Esophagus (tissue), 2 donors: Measurements from ENCODE around the gene PLOD3. TPM values are rescaled to one million over a fixed set of nuclear protein-coding genes. Genes with fewer than 3 reads are reported as not detected.

Experiments used
- H3K27ac ChIP-seq, 2 donors: one replicate each; pipeline ENCODE4 v1.5.1; 2013; ENCODE audit warnings: low read depth in 2 of 2, mild to moderate bottlenecking in 2 of 2, inconsistent platforms in 1 of 2, low read length in 1 of 2, moderate library complexity in 1 of 2
- H3K27me3 ChIP-seq, 2 donors: one replicate each; pipeline ENCODE4 v1.6.1; 2013; ENCODE audit warnings: low read length in 2 of 2, control low read depth in 1 of 2, mild to moderate bottlenecking in 1 of 2; ENCODE audit not compliant: insufficient read depth in 2 of 2, control insufficient read depth in 1 of 2
- H3K36me3 ChIP-seq, 2 donors: one replicate each; pipeline ENCODE4 v1.6.1; 2013; ENCODE audit warnings: low read length in 1 of 2; ENCODE audit not compliant: control insufficient read depth in 2 of 2, insufficient read depth in 2 of 2
- H3K4me1 ChIP-seq, 2 donors: one replicate each; pipeline ENCODE4 v1.6.1; 2013; ENCODE audit warnings: low read length in 1 of 2; ENCODE audit not compliant: control insufficient read depth in 2 of 2, insufficient read depth in 2 of 2
- H3K4me3 ChIP-seq, 2 donors: one replicate each; pipeline ENCODE4 v1.5.1; 2013; ENCODE audit warnings: low read length in 2 of 2, mild to moderate bottlenecking in 2 of 2, low read depth in 1 of 2, moderate library complexity in 1 of 2
- H3K9me3 ChIP-seq, 2 donors: one replicate each; pipeline ENCODE4 v1.6.1; 2013; ENCODE audit warnings: mild to moderate bottlenecking in 2 of 2, low read depth in 1 of 2, low read length in 1 of 2, moderate library complexity in 1 of 2; ENCODE audit not compliant: control insufficient read depth in 2 of 2, insufficient read depth in 1 of 2
- WGBS, 2 donors: extraction: QIAGEN DNeasy Blood & Tissue Kit; methylation state at CpG; one replicate each; pipeline ENCODE4 v1.1.7; 2013; 5-methylcytosine and 5-hydroxymethylcytosine counted together
- polyA plus RNA-seq, 2 donors: library from polyadenylated mRNA; stranded (reverse); fragments of 200-250 nt; gene quantifications; one replicate each; pipeline ENCODE4 v1.2.3, GENCODE V29; 2013
- donor health status: healthy with polysubstance abuse.
- donor health status: Bipolar disorder and iron deficiency.

Gene PLOD3
- polyA plus RNA-seq, 2 donors = 9.2 to 9.7 TPM

DNA sequence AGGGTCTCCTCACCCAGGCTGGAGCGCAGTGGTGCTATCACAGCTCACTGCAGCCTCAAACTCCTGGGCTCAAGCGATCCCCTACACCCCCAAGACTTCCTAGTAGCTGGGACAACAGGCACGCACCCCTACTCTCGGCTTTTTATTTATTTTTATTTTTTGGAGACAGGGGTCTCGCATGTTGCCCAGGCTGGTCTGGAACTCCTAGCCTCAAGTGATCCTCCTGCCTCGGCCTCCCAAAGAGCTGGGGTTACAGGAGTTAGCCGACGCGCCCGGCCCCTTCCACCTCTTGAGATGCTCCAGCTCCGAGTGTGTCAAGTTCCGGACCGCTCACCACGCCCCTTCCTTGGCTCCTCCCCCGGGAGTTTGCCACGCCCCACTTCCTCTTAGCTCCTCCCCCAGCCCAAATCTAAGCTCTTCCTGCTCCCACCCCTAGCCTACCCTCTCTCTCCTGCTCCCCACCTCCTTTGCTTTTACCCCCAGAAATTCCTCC, 43.6 kb downstream of the PLOD3 start:
- H3K27me3 ChIP-seq = peaks cover 5 to 50% of the 10 kb centered on the region in 2 donors
- 6 to 7% methylated on average over 16 of the region's 16 CpGs for WGBS, 2 donors
- no peaks in the 10 kb centered on the region for H3K36me3 ChIP-seq
- peaks cover 0 to 2% of the 10 kb centered on the region in 2 donors for H3K9me3 ChIP-seq
- peaks cover 8 to 18% of the 10 kb centered on the region in 2 donors for H3K4me1 ChIP-seq
- H3K27ac ChIP-seq = no peak overlapping the region
- no peak overlapping the region for H3K4me3 ChIP-seq

DNA sequence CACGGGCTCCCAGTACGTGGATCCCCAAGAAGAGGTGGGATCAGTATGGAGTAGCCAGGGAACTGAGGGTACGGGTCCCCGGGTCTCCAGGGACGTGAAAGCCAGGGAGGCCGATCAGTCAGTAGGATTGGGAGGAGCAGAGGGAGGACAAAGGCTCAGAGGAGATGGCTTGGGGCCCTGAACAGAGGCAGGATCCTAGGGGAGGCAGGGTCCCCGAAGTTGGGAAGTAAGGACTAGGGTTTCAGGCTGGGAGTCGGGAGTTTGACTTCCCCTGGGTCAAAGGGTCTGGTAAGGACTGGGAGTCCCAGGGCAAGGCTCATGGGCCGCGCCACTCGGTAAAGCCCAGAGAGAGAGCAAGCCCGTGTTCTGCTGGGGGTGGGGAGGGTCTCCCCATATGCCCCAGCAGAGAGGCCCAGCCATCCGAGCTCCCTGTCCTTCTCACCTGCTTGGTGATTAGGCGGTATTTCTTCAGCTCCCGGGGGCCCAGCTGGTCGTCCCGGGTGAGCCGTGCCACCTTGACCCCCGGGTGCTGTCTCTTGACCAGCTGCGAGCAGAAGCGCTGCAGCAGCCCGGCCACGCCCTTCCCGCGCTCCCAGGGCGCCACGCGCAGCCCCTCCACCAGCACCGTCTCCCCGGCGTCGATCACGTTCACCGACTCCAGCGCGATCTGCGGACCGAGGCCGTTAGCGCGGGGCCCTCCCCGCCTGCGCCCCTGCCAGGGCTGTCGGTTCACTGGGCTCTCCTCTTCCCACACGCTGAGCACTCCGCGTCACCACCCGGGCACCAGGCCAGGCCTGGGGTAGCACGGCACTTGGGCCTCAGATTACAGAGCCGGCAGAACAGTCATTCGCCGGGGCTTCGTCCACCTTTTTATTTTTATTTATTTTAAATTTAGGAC, 44.3 kb downstream of the PLOD3 start:
- Histone ChIP-seq H3K4me3 (peak overlapping the region; percentile 9 to 10), H3K4me1 (peaks cover 8 to 18% of the 10 kb centered on the region in 2 donors), H3K27me3 (peaks cover 5 to 49% of the 10 kb centered on the region in 2 donors), H3K27ac (no peak overlapping the region), H3K9me3 (peaks cover 0 to 2% of the 10 kb centered on the region in 2 donors), H3K36me3 (no peaks in the 10 kb centered on the region)
- 2 to 3% methylated on average over 41 to 53 of the region's 53 CpGs for WGBS, 2 donors

DNA sequence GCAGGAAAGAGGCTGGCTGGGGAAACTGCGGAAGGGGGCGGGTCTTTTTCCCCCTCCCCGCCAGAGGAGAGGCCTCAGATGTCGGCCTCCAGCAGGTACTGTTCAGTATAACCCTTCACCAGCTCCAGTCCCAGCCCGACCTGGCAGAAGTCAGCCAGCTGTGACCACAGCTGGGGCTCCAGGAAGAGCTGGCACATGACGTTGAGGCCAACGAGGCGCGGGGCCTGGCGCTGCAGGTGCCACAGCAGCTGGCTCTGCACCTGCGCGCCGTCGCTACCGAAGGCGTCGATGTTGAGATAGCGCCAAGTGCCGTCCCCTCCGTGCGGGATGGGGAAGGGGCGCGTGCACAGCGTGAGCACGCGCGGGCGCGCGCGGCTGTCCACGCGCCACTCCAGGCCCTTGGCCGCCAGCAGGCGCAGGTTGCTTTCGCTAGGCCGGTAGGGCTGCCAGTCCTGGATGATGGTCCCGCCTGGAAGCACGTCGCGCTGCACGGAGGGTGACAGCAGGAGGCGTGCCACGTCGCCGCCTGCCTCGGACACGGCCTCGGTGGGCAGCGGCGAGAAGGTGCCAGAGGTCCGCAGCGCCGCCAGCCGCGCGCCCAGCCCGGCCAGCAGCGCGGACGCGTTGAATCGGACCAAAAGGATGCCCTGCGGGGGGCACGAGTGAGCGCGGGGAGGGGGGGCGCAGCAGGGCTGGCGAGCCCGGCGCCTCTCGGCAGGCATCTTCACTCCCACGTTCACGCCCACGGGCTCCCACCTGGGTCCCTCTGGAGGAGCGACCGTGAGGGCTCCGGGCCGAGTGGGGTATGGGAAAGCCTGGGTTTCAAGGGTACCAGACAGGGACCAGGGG, 45.2 kb downstream of the PLOD3 start:
- no peak overlapping the region for H3K27ac ChIP-seq
- no peaks in the 10 kb centered on the region for H3K36me3 ChIP-seq
- peaks cover 0 to 2% of the 10 kb centered on the region in 2 donors for H3K9me3 ChIP-seq
- no peak overlapping the region for H3K4me3 ChIP-seq
- H3K4me1 ChIP-seq = peaks cover 8 to 18% of the 10 kb centered on the region in 2 donors
- WGBS, 2 donors = 1 to 3% methylated on average over 74 to 79 of the region's 79 CpGs
- H3K27me3 ChIP-seq = peaks cover 5 to 51% of the 10 kb centered on the region in 2 donors

DNA sequence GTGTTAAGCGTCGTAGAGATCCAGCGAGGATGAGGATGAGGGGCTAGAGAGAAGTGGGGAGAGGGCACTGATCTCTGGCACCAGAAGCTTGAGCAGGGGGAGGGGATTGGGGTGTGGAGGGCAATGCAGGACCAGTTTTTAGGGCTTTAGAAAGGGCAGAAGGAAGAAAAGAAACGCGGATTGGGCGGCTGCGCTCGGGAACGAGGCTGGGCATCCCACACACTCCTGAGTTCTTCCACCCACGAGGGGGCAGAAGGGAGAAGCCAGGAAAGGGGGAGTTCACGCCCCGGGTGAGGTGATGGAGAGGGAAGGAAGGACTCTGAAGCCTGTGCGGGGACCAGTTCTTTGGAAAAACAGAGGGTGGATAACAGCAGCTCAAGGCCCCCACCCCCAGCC, 45.9 kb downstream of the PLOD3 start:
- Histone ChIP-seq H3K27ac (no peak overlapping the region), H3K27me3 (peaks cover 5 to 53% of the 10 kb centered on the region in 2 donors), H3K4me1 (peaks cover 8 to 18% of the 10 kb centered on the region in 2 donors), H3K9me3 (peaks cover 0 to 2% of the 10 kb centered on the region in 2 donors), H3K4me3 (no peak overlapping the region), H3K36me3 (no peaks in the 10 kb centered on the region)
- WGBS, 2 donors = 1 to 2% methylated on average over 12 to 13 of the region's 13 CpGs

DNA sequence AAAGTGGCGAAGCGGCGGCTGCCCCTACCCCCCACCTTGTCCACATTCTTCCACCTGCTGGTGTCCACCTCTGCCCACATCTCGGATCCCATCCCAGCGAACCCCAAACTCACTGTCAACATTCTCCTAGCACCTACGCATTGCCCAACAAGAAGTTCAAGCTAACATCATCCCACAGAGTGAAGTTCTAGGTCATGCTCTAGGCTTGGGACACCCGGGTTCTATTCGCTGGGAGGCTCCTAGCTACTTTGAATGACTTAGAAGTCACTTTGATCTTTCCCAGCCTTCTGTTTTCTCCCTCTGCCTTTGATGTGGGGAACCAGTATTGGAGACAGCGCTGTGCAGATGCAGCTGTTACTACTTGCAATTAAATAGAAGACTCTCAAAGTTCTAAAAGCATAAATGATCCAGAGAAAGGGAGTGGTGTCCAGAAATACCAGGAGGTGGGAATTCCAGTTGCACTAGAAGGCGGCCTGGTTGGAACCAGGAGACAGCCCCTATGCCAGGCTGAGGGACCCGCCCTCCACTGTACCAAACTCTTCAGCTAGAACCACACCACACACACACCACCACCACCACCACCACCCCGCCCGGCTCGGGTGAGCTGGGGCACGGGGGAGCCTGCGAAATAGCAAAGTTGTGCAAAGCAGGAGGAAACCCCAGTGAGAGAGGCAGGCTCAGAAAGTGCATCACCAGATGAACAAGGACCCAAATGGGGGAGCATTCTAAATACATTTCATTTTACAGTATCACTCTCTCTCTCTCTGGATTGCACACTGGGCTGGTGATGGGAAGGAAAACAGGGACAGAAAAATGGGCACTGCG, 46.6 kb downstream of the PLOD3 start:
- H3K27me3 ChIP-seq = peaks cover 5 to 51% of the 10 kb centered on the region in 2 donors

DNA sequence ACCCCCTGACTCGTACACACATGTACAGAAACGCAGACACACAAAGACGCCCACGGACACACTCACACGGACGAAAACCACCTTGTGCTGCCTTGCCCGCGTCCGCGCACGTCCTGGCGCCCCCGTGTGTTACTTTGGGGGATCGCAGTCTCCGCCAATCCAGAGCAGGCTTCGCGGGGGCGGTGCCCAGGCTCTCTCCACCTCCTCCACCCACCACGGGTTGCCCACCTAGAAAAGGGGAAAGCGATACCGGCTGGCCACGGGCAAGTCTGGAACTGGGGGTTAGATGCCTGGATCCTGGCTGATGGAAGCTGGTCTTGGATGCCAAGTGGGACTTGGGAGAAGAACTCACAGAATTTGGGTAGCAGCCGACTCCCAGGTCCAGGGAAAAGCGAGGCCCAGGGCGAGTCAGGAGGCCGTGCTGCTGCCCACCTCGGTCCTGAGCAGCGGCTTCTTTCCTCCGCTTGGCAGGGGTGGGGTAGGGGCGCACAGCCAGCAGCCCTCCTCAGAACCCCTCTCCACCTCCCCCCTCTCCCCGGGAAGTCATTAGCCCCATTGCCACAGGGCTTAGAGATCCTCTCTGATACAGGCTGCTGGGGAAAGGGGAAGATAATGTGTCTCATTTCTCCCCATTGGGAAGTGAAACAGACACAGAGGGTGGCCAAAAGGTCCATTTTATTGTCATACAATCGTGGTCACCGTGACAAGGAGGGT, 47.4 kb downstream of the PLOD3 start:
- WGBS, 2 donors = 1 to 3% methylated on average over 33 of the region's 33 CpGs
- no peak overlapping the region for H3K4me3 ChIP-seq
- peaks cover 5 to 48% of the 10 kb centered on the region in 2 donors for H3K27me3 ChIP-seq
- no peaks in the 10 kb centered on the region for H3K36me3 ChIP-seq
- H3K4me1 ChIP-seq = peaks cover 12 to 28% of the 10 kb centered on the region in 2 donors
- H3K27ac ChIP-seq = no peak overlapping the region
- peaks cover 0 to 2% of the 10 kb centered on the region in 2 donors for H3K9me3 ChIP-seq

More for the DNA sequence above, 46.6 kb downstream of the PLOD3 start:
- no peak overlapping the region for H3K4me3 ChIP-seq
- WGBS, 2 donors = 3 to 4% methylated on average over 17 of the region's 17 CpGs
- peaks cover 0 to 2% of the 10 kb centered on the region in 2 donors for H3K9me3 ChIP-seq
- H3K4me1 ChIP-seq = peaks cover 9 to 20% of the 10 kb centered on the region in 2 donors
- no peak overlapping the region for H3K27ac ChIP-seq
- no peaks in the 10 kb centered on the region for H3K36me3 ChIP-seq

DNA sequence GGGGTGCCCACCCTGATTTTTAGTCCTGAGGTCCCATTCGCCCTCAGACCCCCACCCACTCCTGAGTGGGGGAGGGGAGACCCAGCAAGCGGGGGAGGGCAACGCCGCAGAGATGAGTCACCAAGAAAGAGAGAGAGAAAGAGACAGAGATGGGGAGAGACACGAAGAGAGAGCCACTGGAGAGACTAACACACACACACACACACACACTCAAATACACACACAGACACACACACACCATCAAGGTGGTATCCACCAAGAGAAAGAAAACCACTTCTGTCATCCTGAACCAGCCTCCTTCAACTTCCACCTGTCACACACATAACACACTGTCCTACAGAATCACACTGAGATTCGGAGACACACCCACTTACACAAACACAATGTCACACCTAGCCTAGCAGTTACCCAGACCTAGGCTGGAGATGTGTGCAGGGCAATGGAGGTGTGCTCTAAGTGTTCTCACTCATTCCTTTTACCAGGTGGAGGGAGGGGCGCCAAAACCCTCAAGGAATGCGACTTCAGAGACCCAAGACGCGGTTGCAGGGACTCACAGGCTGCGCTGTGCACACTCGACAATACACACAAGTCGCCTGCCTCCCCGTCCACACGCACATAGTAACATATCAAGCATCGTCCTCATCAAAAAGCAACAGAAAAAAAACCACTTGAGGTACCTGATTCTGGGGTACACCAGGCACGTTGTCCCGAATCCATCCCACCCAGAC, 48.1 kb downstream of the PLOD3 start:
- Histone ChIP-seq H3K36me3 (no peaks in the 10 kb centered on the region), H3K9me3 (peaks cover 0 to 2% of the 10 kb centered on the region in 2 donors), H3K27me3 (peaks cover 5 to 45% of the 10 kb centered on the region in 2 donors), H3K4me3 (no peak overlapping the region), H3K4me1 (peaks cover 14 to 26% of the 10 kb centered on the region in 2 donors), H3K27ac (no peak overlapping the region)
- WGBS, 2 donors = 1 to 2% methylated on average over 18 of the region's 18 CpGs

DNA sequence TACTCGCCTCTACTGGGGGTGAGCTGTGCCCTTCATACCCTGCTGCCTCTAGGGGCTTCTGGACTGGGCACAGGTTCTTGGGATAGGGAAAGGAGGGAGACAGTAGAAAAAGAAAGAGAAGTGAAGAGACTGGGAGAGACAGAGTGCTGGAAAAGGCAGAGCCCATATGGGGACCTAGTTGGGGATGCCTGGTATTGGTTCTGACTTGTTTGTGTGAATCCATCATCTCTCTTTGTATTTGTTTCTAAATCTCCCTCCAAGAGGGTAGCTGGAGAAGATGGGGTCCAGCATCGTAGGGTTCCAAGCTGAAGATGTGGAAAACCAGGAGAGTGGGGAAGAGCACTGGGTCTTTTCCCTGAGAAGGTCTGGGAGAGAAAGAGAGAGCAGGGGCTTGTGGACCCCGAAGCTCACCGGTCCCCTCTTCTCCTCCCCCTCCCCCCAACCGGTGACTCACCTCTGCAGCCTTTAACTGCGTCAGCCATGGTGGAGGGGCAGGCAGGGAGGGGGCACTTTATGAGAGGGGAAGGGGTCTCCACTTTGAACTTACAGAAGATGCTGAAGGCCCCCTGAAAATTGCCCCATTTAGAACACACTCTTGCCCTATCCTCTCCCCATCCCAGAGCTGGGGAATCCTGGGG, 48.9 kb downstream of the PLOD3 start:
- H3K27me3 ChIP-seq = peaks cover 5 to 38% of the 10 kb centered on the region in 2 donors
- 1 to 3% methylated on average over 6 of the region's 6 CpGs for WGBS, 2 donors
- peaks cover 22 to 33% of the 10 kb centered on the region in 2 donors for H3K4me1 ChIP-seq

More for the DNA sequence above, 48.9 kb downstream of the PLOD3 start:
- H3K4me3 ChIP-seq = no peak overlapping the region
- no peak overlapping the region for H3K27ac ChIP-seq
- H3K36me3 ChIP-seq = no peaks in the 10 kb centered on the region
- H3K9me3 ChIP-seq = no peaks in the 10 kb centered on the region
